CD4-positive, CD25-positive, alpha-beta regulatory T cell (primary cell): Measurements from ENCODE around the gene FOXR1. TPM values are rescaled to one million over a fixed set of nuclear protein-coding genes. Genes with fewer than 3 reads are reported as not detected.
"Not testable (repeated sequence)": the region's sequence is repeated elsewhere in the genome, so short reads cannot be mapped to it uniquely, and the experiment has no call there.

Source experiments
- ATAC-seq, 2 donors: fragments of 150-1000 bp; cut with Tn5 transposase; one replicate each; pipeline ENCODE4 v1.10.0; 2021; ENCODE audit warnings: low read depth in 2 of 2, moderate number of reproducible peaks in 2 of 2, moderate library complexity in 1 of 2
- DNase-seq, 3 donors: peaks; one replicate each; pipeline versions ENCODE4 v3.0.0 to v3.0.0-alpha.2; 2012 to 2022; ENCODE audit warnings: mixed read lengths in 1 of 3
- H3K27ac ChIP-seq: one replicate; pipeline ENCODE4 v1.7.0; 2013; ENCODE audit warnings: mild to moderate bottlenecking, low read length; ENCODE audit not compliant: insufficient read depth, poor library complexity, severe bottlenecking
- H3K27me3 ChIP-seq: one replicate; pipeline ENCODE4 v1.7.0; 2013; ENCODE audit warnings: low read length; ENCODE audit not compliant: control insufficient read depth, insufficient read depth
- H3K36me3 ChIP-seq: one replicate; pipeline ENCODE4 v1.7.0; 2013; ENCODE audit warnings: mild to moderate bottlenecking, low read length, moderate library complexity; ENCODE audit not compliant: control insufficient read depth, insufficient read depth
- H3K4me1 ChIP-seq: 2 replicates; pipeline ENCODE4 v1.7.0; 2013; ENCODE audit warnings: mild to moderate bottlenecking, low read length; ENCODE audit not compliant: insufficient read depth, control insufficient read depth, poor library complexity, severe bottlenecking
- H3K4me3 ChIP-seq: one replicate; pipeline ENCODE4 v1.7.0; 2013; ENCODE audit warnings: low read depth, mild to moderate bottlenecking, low read length, moderate library complexity
- H3K9me3 ChIP-seq, 2 experiments: 1 replicate in 1 of 2; 2 replicates in 1 of 2; pipeline ENCODE4 v1.7.0; 2013; ENCODE audit warnings: low read length in 2 of 2, mild to moderate bottlenecking in 1 of 2, moderate library complexity in 1 of 2; ENCODE audit not compliant: control insufficient read depth in 2 of 2
- H3K27ac Mint-ChIP-seq, 3 donors: one replicate each; pipeline ENCODE4 v1.8.0; 2020 to 2022; ENCODE audit warnings: mild to moderate bottlenecking in 3 of 3, mixed read lengths in 3 of 3, moderate library complexity in 2 of 3
- H3K27me3 Mint-ChIP-seq: one replicate; pipeline ENCODE4 v1.8.0; 2022; ENCODE audit warnings: mild to moderate bottlenecking, mixed read lengths
- H3K36me3 Mint-ChIP-seq: one replicate; pipeline ENCODE4 v1.8.0; 2020; ENCODE audit warnings: mixed read lengths
- H3K4me1 Mint-ChIP-seq, 4 donors: one replicate each; pipeline ENCODE4 v1.8.0; 2020 to 2022; ENCODE audit warnings: mixed read lengths in 4 of 4, mild to moderate bottlenecking in 1 of 4
- H3K4me3 Mint-ChIP-seq, 4 donors: one replicate each; pipeline ENCODE4 v1.8.0; 2020 to 2022; ENCODE audit warnings: mild to moderate bottlenecking in 4 of 4, mixed read lengths in 4 of 4, moderate library complexity in 3 of 4
- H3K9me3 Mint-ChIP-seq, 7 donors: one replicate each; pipeline ENCODE4 v1.8.0; 2020 to 2022; ENCODE audit warnings: mixed read lengths in 7 of 7, mild to moderate bottlenecking in 3 of 7, moderate library complexity in 2 of 7
- polyA plus RNA-seq, 4 donors: library from polyadenylated mRNA; unstranded; fragments of 300-500 nt; fragmentation: Illumina TruSeq; gene quantifications; one replicate each; pipeline ENCODE4 v1.2.3, GENCODE V29; 2021
- total RNA-seq: library from RNA; stranded (reverse); gene quantifications from one replicate; pipeline ENCODE4 v1.2.3, GENCODE V29; 2022

FOXR1 gene
- total and polyA plus RNA-seq, 5 donors from 2014 or later: not detected

GRCh38 chr11:119006656-119007055 lies 35.1 kb downstream of the FOXR1 start:
- H3K4me1 ChIP-seq: no peaks in the 10 kb centered on the region
- peaks cover 35% of the 10 kb centered on the region for H3K36me3 Mint-ChIP-seq
- H3K4me3 Mint-ChIP-seq: peak overlapping the region in 2 of 4 donors; percentile 39 to 52
- H3K4me1 Mint-ChIP-seq: peaks cover 4 to 11% (median 8%) of the 10 kb centered on the region in 4 donors
- ATAC-seq (no peak), DNase-seq (no peak)
- no peak overlapping the region for H3K27ac ChIP-seq
- H3K27me3 ChIP-seq: no peaks in the 10 kb centered on the region
- no peaks in the 10 kb centered on the region for H3K9me3 Mint-ChIP-seq
- H3K36me3 ChIP-seq: peaks cover 59% of the 10 kb centered on the region
- no peaks in the 10 kb centered on the region for H3K27me3 Mint-ChIP-seq
- no peak overlapping the region for H3K27ac Mint-ChIP-seq
- no peaks in the 10 kb centered on the region for H3K9me3 ChIP-seq
- no peak overlapping the region for H3K4me3 ChIP-seq

- peaks cover 51% of the 10 kb centered on the region for H3K36me3 Mint-ChIP-seq
Measured at GRCh38 chr11:119011476-119012053, 40.0 kb downstream of the FOXR1 start.

GRCh38 chr11:119012629-119013170 lies 41.1 kb downstream of the FOXR1 start:
- Histone ChIP-seq H3K4me3 (no peak overlapping the region), H3K4me1 (peaks cover 21% of the 10 kb centered on the region), H3K36me3 (peaks cover 69% of the 10 kb centered on the region), H3K27me3 (no peaks in the 10 kb centered on the region), H3K9me3 (no peaks in the 10 kb centered on the region), H3K27ac (peak overlapping the region; percentile 17)
- H3K36me3 Mint-ChIP-seq: peaks cover 46% of the 10 kb centered on the region
- H3K27ac Mint-ChIP-seq: peak overlapping the region in 2 of 3 donors; percentile 8 to 72
- H3K9me3 Mint-ChIP-seq: no peaks in the 10 kb centered on the region
- no peak for DNase-seq
- H3K4me3 Mint-ChIP-seq: peak overlapping the region in 2 of 4 donors; percentile 12 to 44
- peaks cover 0 to 36% (median 28%) of the 10 kb centered on the region in 4 donors for H3K4me1 Mint-ChIP-seq
- H3K27me3 Mint-ChIP-seq: no peaks in the 10 kb centered on the region
- ATAC-seq: no peak

More at GRCh38 chr11:119011476-119012053, 40.0 kb downstream of the FOXR1 start:
- Mint-ChIP-seq H3K9me3 (no peaks in the 10 kb centered on the region), H3K4me3 (no peak overlapping the region), H3K27ac (peak overlapping the region in 1 of 3 donors; percentile 8), H3K27me3 (no peaks in the 10 kb centered on the region), H3K4me1 (peaks cover 4 to 27% (median 21%) of the 10 kb centered on the region in 4 donors)
- Histone ChIP-seq H3K9me3 (no peaks in the 10 kb centered on the region), H3K4me1 (peaks cover 10% of the 10 kb centered on the region), H3K27ac (peak overlapping the region; percentile 17), H3K4me3 (no peak overlapping the region), H3K27me3 (no peaks in the 10 kb centered on the region), H3K36me3 (peaks cover 76% of the 10 kb centered on the region)
- ATAC-seq (no peak), DNase-seq (no peak)

DNA sequence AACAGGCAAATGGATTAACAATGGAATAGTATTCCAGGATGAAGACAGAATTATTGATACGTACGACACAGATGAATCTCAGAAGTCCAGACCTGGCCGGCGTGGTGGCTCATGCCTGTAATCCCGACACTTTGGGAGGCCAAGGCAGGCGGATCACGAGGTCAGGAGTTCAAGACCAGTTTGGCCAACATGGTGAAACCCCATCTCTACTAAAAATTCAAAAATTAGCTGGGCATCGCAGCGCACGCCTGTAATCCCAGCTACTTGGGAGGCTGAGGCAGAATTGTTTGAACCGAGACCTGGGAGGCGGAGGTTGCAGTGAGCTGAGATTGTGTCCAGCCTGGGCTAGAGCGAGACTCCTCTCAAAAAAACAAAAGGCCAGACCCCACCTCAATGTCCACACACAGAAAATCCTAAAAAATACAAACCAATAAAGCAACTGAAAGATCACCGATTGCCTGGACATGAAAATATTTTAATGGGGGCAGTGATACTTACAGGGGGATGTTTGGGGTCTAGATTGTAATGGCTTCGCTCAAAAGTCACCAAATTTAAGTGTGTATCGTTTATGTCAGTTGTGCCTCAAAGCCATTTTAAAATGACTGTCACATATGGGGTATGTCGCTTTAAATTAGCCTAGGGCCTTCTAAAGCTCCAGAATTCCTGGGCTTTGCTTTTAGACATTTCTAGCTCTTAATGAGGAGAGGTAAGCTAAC lies 42.8 kb downstream of the FOXR1 start:
- H3K4me1 ChIP-seq: peaks cover 27% of the 10 kb centered on the region
- Mint-ChIP-seq H3K4me1 (peaks cover 0 to 49% (median 36%) of the 10 kb centered on the region in 4 donors), H3K27me3 (peaks cover 4% of the 10 kb centered on the region), H3K4me3 (peak overlapping the region in 1 of 4 donors; percentile 19), H3K9me3 (peaks cover 0 to 1% (median 0%) of the 10 kb centered on the region in 7 donors), H3K36me3 (peaks cover 42% of the 10 kb centered on the region), H3K27ac (peak overlapping the region in 2 of 3 donors; percentile 47 to 66)
- H3K36me3 ChIP-seq: peaks cover 63% of the 10 kb centered on the region
- no peak for DNase-seq
- ATAC-seq: no peak
- H3K9me3 ChIP-seq: no peaks in the 10 kb centered on the region
- H3K4me3 ChIP-seq: no peak overlapping the region
- H3K27me3 ChIP-seq: no peaks in the 10 kb centered on the region
- H3K27ac ChIP-seq: no peak overlapping the region

DNA sequence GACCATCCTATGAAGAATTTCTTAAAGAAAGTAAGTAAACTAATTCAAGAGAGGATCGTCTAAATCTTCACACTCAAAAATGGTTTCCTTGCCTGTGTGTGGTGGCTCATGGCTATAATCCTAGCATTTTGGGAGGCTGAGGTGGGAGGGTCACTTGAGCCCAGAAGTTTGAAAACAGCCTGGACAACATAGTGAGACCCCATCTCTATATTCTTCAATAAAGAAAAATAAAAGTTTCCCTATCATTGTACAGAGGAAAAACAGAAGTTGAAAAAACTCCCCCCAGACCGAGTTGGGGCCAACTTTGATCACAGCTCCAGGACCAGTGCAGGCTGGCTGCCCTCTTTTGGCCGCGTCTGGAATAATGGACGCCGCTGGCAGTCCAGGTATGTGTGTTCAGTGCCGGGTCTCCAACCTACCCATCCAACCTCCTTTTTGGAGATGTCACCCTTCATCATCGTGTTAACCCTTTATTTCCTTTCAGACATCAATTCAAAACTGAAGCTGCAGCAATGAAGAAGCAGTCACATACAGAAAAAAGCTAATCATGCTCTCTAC lies 43.6 kb downstream of the FOXR1 start:
- Mint-ChIP-seq H3K4me3 (peak overlapping the region in 2 of 4 donors; percentile 13 to 98), H3K4me1 (peaks cover 6 to 53% (median 40%) of the 10 kb centered on the region in 4 donors), H3K27ac (no peak overlapping the region), H3K27me3 (peaks cover 4% of the 10 kb centered on the region), H3K36me3 (peaks cover 44% of the 10 kb centered on the region), H3K9me3 (peaks cover 0 to 1% (median 0%) of the 10 kb centered on the region in 7 donors)
- ATAC-seq (no peak), DNase-seq (no peak)
- Histone ChIP-seq H3K36me3 (peaks cover 66% of the 10 kb centered on the region), H3K27me3 (no peaks in the 10 kb centered on the region), H3K9me3 (no peaks in the 10 kb centered on the region), H3K4me1 (peaks cover 34% of the 10 kb centered on the region), H3K27ac (peak overlapping the region; percentile 29), H3K4me3 (no peak overlapping the region)

- Mint-ChIP-seq H3K4me3 (peak overlapping the region; percentile 98 to 100 (median 100)), H3K27me3 (peaks cover 4% of the 10 kb centered on the region), H3K27ac (peak overlapping the region; percentile 60 to 100 (median 100)), H3K36me3 (peaks cover 41% of the 10 kb centered on the region), H3K4me1 (peaks cover 9 to 62% (median 41%) of the 10 kb centered on the region in 4 donors), H3K9me3 (peaks cover 0 to 1% (median 0%) of the 10 kb centered on the region in 7 donors)
- peaks cover 59% of the 10 kb centered on the region for H3K36me3 ChIP-seq
- DNase-seq (no peak), ATAC-seq (no peak)
- H3K4me3 ChIP-seq: peak overlapping the region; percentile 97
- peak overlapping the region; percentile 94 for H3K27ac ChIP-seq
- no peaks in the 10 kb centered on the region for H3K27me3 ChIP-seq
- no peaks in the 10 kb centered on the region for H3K9me3 ChIP-seq
- peaks cover 45% of the 10 kb centered on the region for H3K4me1 ChIP-seq
Measured at GRCh38 chr11:119016216-119017009, 44.9 kb downstream of the FOXR1 start.

- peaks cover 48% of the 10 kb centered on the region for H3K4me1 ChIP-seq
- not testable (repeated sequence) for H3K27me3 ChIP-seq, ATAC-seq, H3K9me3 ChIP-seq, H3K27me3 Mint-ChIP-seq, H3K9me3 Mint-ChIP-seq
- H3K4me3 ChIP-seq: peak overlapping the region; percentile 97
- peak in 1 of 3 donors; percentile 28 for DNase-seq
- H3K36me3 ChIP-seq: peaks cover 57% of the 10 kb centered on the region
- Mint-ChIP-seq H3K27ac (peak overlapping the region; percentile 99 to 100 (median 100)), H3K36me3 (peaks cover 41% of the 10 kb centered on the region), H3K4me1 (peaks cover 11 to 69% (median 42%) of the 10 kb centered on the region in 4 donors), H3K4me3 (peak overlapping the region; percentile 98 to 100 (median 100))
- peak overlapping the region; percentile 94 for H3K27ac ChIP-seq
Measured at GRCh38 chr11:119017377-119017776, 45.8 kb downstream of the FOXR1 start.
